AG09309 (cell line): Measurements from ENCODE around the gene TRIM52.

Source experiments
- DNase-seq: peaks from one replicate; pipeline ENCODE4 v3.0.0-alpha.2; 2010; ENCODE audit warnings: low read depth
- H3K4me3 ChIP-seq: 2 replicates; pipeline ENCODE4 v1.5.1; 2011; ENCODE audit warnings: mild to moderate bottlenecking, low read depth, low read length, moderate library complexity; ENCODE audit not compliant: control insufficient read depth
- CTCF ChIP-seq: IDR thresholded peaks from 2 replicates; pipeline ENCODE4 v1.5.1; 2011; ENCODE audit warnings: mild to moderate bottlenecking, low read depth, low read length, inconsistent platforms; ENCODE audit not compliant: insufficient read depth, control insufficient read depth; ENCODE audit errors: missing control alignments

The TRIM52 gene

GRCh38 chr5:181248277-181248676 lies 12.7 kb downstream of the TRIM52 start:
- DNase-seq: no peak
- no peak for TF ChIP-seq CTCF
- H3K4me3 ChIP-seq: peak overlapping the region; percentile 95

DNA sequence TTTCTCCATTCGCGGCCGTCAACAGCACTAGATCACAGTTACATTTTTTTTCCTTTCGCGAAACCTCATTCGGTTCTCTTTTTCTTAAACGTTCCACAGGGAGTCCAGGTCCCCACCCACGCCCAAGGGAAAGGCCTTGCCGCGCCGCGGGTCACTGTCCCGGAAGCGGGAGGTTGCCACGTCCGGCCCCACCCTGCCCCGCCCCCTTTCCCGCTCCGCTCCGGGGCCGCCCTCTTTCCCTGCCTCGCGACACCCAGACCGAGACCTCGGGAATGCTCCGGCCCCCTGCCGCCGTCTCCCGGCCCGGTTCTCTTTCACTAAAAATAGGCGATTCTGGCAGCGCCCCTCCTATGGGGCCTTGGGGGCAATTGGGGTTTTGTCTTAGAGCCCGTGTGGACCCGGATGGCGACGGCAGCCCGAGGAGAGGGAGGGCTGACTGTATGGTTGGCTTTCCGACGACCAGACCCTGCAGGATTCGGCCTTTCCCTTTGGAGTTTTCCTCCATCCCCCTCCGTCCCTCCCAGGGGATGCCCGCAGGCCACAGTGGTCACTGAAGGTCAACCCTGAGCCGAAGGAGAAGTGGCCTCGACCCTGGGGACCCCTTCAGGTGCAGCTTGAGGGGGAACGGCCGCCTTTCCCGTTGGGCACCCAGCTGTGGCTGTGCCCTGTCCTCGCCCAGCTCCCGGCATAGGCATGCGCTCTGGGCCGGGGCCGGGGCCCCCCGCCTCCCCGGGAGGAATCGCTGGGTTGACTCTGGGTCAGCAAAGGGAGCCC lies 14.5 kb downstream of the TRIM52 start:
- no peak for TF ChIP-seq CTCF
- peak overlapping the region; percentile 95 for H3K4me3 ChIP-seq
- DNase-seq: peak; percentile 14

GRCh38 chr5:181245427-181246275 lies 15.3 kb downstream of the TRIM52 start:
- no peak for DNase-seq
- no peak for TF ChIP-seq CTCF
- H3K4me3 ChIP-seq: peak overlapping the region; percentile 95

DNA sequence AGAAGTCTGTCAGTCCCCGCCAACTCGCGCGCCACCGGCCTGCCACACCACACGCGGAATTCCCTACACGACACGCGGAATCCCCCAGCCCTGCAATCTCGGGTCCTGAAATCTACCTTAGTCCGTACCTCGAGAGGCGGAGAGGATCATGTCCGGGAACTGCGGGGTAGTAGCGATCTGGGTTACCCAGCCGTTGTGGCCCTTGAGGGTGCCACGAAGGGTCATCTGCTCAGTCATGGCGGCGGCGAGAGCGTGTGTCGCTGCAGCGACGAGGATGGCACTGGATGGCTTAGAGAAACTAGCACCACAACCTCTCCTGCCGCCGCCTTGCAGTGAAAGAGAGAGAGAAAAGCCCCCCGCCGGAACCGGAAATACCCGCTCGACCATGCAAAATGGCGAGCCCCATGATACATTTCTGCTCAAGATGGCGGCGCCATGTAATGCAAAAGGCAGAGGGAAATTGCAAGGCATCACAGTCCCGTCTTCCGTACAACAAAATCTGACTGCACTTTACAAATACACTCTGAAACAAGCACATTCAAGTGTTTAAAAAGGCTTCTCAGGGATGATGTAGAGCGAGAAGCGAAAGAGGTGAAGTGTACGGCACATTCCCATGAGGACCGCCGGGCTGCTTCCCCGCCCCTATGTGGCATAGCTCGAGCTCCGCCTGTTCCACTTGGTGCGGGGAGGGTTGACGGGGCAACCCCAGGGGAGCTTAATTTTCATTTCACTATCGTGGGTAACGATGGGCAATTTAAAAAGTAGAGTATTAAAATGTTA lies 17.2 kb downstream of the TRIM52 start, which contains the start of gene RACK1:
Gene RACK1, minus strand, starts transcription at position 343 of the 780 bp plus-strand sequence. Its CDS starts 106 bp downstream, at position 237.
- DNase-seq: no peak
- peak within 1 kb of the TSS; percentile 77 for H3K4me3 ChIP-seq
- TF ChIP-seq CTCF: no peak

- peak overlapping the region; percentile 77 for H3K4me3 ChIP-seq
- DNase-seq: no peak
- no peak for TF ChIP-seq CTCF
Measured at GRCh38 chr5:181243018-181243563, 17.9 kb downstream of the TRIM52 start.

DNA sequence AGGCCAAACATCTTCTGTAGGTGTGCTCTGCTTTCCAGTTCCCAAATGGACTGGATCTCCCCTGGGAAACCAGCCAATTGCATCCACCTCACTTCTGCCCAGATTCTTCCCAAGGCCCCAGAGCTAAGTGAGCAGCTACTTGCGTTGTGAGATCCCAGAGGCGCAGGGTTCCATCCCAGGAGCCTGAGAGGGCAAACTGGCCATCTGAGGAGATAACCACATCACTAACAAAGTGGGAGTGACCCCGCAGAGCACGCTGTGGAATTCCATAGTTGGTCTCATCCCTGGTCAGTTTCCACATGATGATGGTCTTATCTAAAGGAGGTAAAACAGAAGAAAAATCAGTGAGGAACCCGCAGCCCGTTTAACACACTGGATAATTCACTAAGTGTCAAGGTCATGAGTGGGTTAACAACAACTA lies 18.9 kb downstream of the TRIM52 start:
- DNase-seq: no peak
- peak overlapping the region; percentile 77 for H3K4me3 ChIP-seq
- TF ChIP-seq CTCF: no peak
